Bronchial epithelial cell (primary cell): ENCODE measurements around the gene MRPL33. TPM values are rescaled to one million over a fixed set of nuclear protein-coding genes. Genes with fewer than 3 reads are reported as not detected.

Experiments used
- DNase-seq: peaks from one replicate; pipeline ENCODE4 v3.0.0-alpha.2; 2010; ENCODE audit warnings: low read depth
- FAIRE-seq: peaks from 2 replicates; lab custom pipeline; 2011; peaks lifted over from hg19 to GRCh38; lab: Jason Lieb, UNC
- H3K27me3 ChIP-seq: 2 replicates; pipeline ENCODE4 v1.5.1; 2011; ENCODE audit warnings: low read length; ENCODE audit not compliant: control insufficient read depth, insufficient read depth
- H3K36me3 ChIP-seq: 2 replicates; pipeline ENCODE4 v1.5.1; 2011; ENCODE audit warnings: low read length; ENCODE audit not compliant: control insufficient read depth, insufficient read depth
- H3K4me3 ChIP-seq: 2 replicates; pipeline ENCODE4 v1.5.1; 2011; ENCODE audit warnings: mild to moderate bottlenecking, low read depth, low read length, control low read depth
- CTCF ChIP-seq: IDR thresholded peaks from 2 replicates; pipeline ENCODE4 v1.5.1; 2011; ENCODE audit warnings: mild to moderate bottlenecking, moderate library complexity, low read length, control low read depth, inconsistent platforms; ENCODE audit not compliant: insufficient read depth, severe bottlenecking
- total RNA-seq: library from RNA; depleted of rRNA; stranded (reverse); fragments of >200 nt; gene quantifications from 2 replicates; pipeline ENCODE4 v1.2.1, GENCODE V29; 2014

Gene MRPL33
- total RNA-seq, 1 donor from 2014 or later: 11.3 TPM

- H3K27me3 ChIP-seq: no peaks in the 10 kb centered on the region
- H3K36me3 ChIP-seq: no peaks in the 10 kb centered on the region
- no peak overlapping the region for H3K4me3 ChIP-seq
- no peak for TF ChIP-seq CTCF
- FAIRE-seq (no peak), DNase-seq (no peak)
Measured at GRCh38 chr2:27727257-27727656, 44.3 kb upstream of the MRPL33 start.

GRCh38 chr2:27728081-27728858 lies 43.2 kb upstream of the MRPL33 start:
- H3K27me3 ChIP-seq: no peaks in the 10 kb centered on the region

GRCh38 chr2:27729198-27729597 lies 42.3 kb upstream of the MRPL33 start:
- DNase-seq: no peak

More at GRCh38 chr2:27728081-27728858, 43.2 kb upstream of the MRPL33 start:
- DNase-seq (no peak), FAIRE-seq (no peak)
- Histone ChIP-seq H3K4me3 (no peak overlapping the region), H3K36me3 (no peaks in the 10 kb centered on the region)
- TF ChIP-seq CTCF: no peak

GRCh38 chr2:27729614-27730013 lies 41.9 kb upstream of the MRPL33 start:
- DNase-seq (no peak), FAIRE-seq (no peak)
- Histone ChIP-seq H3K4me3 (no peak overlapping the region), H3K27me3 (no peaks in the 10 kb centered on the region), H3K36me3 (no peaks in the 10 kb centered on the region)
- no peak for TF ChIP-seq CTCF

More at GRCh38 chr2:27729198-27729597, 42.3 kb upstream of the MRPL33 start:
- H3K27me3 ChIP-seq: no peaks in the 10 kb centered on the region
- TF ChIP-seq CTCF: no peak
- no peak overlapping the region for H3K4me3 ChIP-seq
- no peak for FAIRE-seq
- H3K36me3 ChIP-seq: no peaks in the 10 kb centered on the region

GRCh38 chr2:27730261-27730662 lies 41.3 kb upstream of the MRPL33 start:
- no peak for FAIRE-seq
- Histone ChIP-seq H3K36me3 (no peaks in the 10 kb centered on the region), H3K27me3 (no peaks in the 10 kb centered on the region), H3K4me3 (no peak overlapping the region)
- no peak for TF ChIP-seq CTCF
- no peak for DNase-seq
